GM19468 (cell line): ENCODE measurements around the gene LZTFL1.

ENCODE experiments used
- ATAC-seq: cut with Tn5 transposase; IDR thresholded peaks from one replicate; pipeline ENCODE4 v1.9.1; 2021; ENCODE audit warnings: mild to moderate bottlenecking, moderate library complexity, moderate number of reproducible peaks; ENCODE audit not compliant: unreplicated experiment; ENCODE audit errors: extremely low read depth

LZTFL1 gene

GRCh38 chr3:45841757-45842491 lies at the start of gene LZTFL1:
LZTFL1 (minus strand) TSS chr3:45842119; CDS start chr3:45841991, 128 bp downstream.
- ATAC-seq, result no peak

- ATAC-seq, result no peak
These were observed 48.5 kb upstream of the LZTFL1 start for GRCh38 chr3:45890405-45890804.

GRCh38 chr3:45889337-45889736 lies 47.4 kb upstream of the LZTFL1 start:
- no peak for ATAC-seq

- ATAC-seq, result no peak
These were observed 46.0 kb upstream of the LZTFL1 start for GRCh38 chr3:45887759-45888511.

GRCh38 chr3:45887285-45887684 lies 45.4 kb upstream of the LZTFL1 start:
- ATAC-seq, result no peak

- ATAC-seq, result no peak
These were observed 44.2 kb upstream of the LZTFL1 start, which contains the start of gene CCR9 for GRCh38 chr3:45885979-45886705. CCR9 (plus strand) TSS chr3:45886543; CDS start chr3:45894934, 8,391 bp downstream.

- ATAC-seq, result no peak
These were observed 42.7 kb upstream of the LZTFL1 start for GRCh38 chr3:45884368-45885201.

GRCh38 chr3:45881078-45882022 lies 39.4 kb upstream of the LZTFL1 start:
- no peak for ATAC-seq

- ATAC-seq, result no peak
These were observed 38.8 kb upstream of the LZTFL1 start for GRCh38 chr3:45880725-45881077.

GRCh38 chr3:45878124-45878523 lies 36.2 kb upstream of the LZTFL1 start:
- no peak for ATAC-seq

GRCh38 chr3:45874677-45875346 lies 32.9 kb upstream of the LZTFL1 start:
- no peak for ATAC-seq

- ATAC-seq, result no peak
These were observed 31.7 kb upstream of the LZTFL1 start for GRCh38 chr3:45873638-45874037.

- ATAC-seq, result no peak
These were observed 31.1 kb upstream of the LZTFL1 start for GRCh38 chr3:45873036-45873435.

- ATAC-seq, result no peak
These were observed 30.6 kb upstream of the LZTFL1 start for GRCh38 chr3:45872569-45872968.

GRCh38 chr3:45871780-45872179 lies 29.9 kb upstream of the LZTFL1 start:
- ATAC-seq, result no peak

- no peak for ATAC-seq
These were observed 28.2 kb upstream of the LZTFL1 start for GRCh38 chr3:45870099-45870498.

- no peak for ATAC-seq
These were observed 27.7 kb upstream of the LZTFL1 start for GRCh38 chr3:45869638-45870037.

- no peak for ATAC-seq
These were observed 26.7 kb upstream of the LZTFL1 start for GRCh38 chr3:45868650-45869049.
